ENCODE measurements around the gene MSRB1.
"Not testable (repeated sequence)": the region's sequence is repeated elsewhere in the genome, so short reads cannot be mapped to it uniquely, and the experiment has no call there.

The MSRB1 gene

DNA sequence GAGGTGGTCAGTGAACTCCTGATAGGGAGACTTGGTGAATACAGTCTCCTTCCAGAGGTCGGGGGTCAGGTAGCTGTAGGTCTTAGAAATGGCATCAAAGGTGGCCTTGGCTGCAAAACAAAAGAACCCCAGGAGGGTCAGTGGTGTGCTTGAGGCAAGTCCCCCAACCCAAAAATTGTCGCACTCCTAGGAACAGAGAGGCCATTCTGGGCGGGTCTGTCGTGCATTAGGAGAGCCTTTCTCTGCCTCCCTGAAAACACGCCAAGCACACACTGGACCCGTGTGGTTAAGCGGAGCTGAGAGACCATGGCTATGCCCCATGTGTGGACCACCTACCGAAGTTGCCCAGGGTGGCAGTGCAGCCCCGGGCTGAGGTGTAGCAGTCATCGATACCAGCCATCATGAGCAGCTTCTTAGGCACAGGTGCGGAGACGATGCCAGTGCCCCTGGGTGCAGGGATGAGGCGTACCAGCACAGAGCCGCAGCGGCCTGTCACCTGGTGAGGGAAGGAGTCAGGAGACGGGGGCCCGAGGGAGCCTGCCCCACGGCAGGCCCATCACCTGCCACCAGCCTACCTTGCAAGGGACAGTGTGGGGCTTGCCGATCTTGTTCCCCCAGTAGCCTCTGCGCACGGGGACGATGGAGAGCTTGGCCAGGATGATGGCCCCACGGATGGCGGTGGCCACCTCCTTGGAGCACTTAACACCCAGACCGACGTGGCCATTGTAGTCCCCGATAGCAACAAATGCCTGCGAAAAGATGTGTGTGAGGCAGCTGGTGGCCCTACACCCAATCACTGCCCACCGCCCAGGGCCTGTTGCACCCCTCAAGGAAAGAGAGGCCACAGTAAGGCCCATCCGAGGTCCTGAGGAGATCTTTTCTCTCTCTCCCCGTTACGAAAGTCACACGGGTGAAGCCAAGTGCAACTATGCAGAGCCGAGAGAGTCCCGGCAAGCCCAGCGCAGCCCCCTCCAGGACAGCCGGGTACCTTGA lies 19.5 kb upstream of the MSRB1 start:
- not testable (repeated sequence) for DNase-seq (ENCODE audit: low read depth in 2 of 3, low spot score in 2 of 3)

- no peak for DNase-seq (ENCODE audit: low read depth in 2 of 3, low spot score in 2 of 3)
Measured at GRCh38 chr16:1961651-1962067, 18.7 kb upstream of the MSRB1 start.

DNA sequence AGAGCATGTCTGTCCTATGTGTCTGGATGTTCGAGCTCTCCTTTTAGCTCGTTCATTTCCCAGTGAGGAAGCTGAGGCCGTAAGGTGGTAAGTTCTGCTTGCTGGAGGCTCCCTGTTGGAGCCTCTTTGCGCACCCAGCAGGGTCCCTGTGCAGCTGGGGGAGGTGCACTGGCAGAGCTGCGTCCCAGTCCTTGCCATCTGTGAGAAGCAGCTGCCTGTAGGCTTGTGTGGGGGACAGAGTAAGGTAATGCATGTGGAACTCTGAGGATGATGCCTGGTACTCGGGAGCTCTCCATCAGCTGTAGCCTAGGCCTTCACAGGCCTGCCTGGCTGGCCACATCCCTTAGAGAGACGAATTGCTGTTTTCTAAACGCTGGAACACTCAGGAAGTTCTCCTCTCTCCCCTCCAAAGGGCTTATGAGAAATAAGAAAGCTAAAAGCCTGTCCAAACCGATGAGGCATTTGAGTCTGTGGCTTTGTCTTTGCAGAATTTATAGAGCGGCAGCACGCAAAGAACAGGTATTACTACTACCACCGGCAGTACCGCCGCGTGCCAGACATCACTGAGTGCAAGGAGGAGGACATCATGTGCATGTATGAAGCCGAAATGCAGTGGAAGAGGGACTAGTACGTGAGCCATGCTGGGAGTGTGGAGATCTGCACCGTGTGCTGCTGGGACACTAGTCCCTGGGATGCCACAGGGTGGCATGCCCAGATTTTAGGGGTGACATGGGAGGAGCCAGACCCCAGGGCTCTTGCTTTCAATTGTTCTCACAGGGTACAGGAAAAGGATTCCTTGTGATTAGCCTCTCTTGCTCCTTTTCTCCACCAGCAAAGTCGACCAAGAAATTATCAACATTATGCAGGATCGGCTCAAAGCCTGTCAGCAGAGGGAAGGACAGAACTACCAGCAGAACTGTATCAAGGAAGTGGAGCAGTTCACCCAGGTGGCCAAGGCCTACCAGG lies 17.9 kb upstream of the MSRB1 start:
- DNase-seq (ENCODE audit: low read depth in 2 of 3, low spot score in 2 of 3) = no peak

- peak; percentile 76 to 81 (median 81) for DNase-seq (ENCODE audit: low read depth in 2 of 3, low spot score in 2 of 3)
Measured at GRCh38 chr16:1959269-1960039, 16.5 kb upstream of the MSRB1 start, which contains the start of gene NDUFB10. Gene NDUFB10, plus strand, starts transcription at chr16:1959538. Its CDS starts 87 bp downstream, at chr16:1959625.

GRCh38 chr16:1958715-1959268 lies 15.8 kb upstream of the MSRB1 start:
- no peak for DNase-seq (ENCODE audit: low read depth in 2 of 3, low spot score in 2 of 3)

DNA sequence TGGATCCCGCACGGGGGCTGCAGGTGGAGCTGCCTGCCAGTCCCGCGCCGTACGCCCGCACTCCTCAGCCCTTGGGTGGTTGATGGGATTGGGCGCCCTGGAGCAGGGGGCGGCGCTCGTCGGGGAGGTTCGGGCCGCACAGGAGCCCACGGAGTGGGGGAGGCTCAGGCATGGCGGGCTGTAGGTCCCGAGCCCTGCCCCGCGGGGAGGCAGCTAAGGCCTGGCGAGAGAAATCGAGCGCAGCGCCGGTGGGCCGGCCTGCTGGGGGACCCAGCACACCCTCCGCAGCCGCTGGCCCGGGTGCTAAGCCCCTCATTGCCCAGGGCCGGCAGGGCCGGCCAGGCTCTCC lies 15.1 kb upstream of the MSRB1 start:
- DNase-seq (ENCODE audit: low read depth in 2 of 3, low spot score in 2 of 3) = not testable (repeated sequence)

DNA sequence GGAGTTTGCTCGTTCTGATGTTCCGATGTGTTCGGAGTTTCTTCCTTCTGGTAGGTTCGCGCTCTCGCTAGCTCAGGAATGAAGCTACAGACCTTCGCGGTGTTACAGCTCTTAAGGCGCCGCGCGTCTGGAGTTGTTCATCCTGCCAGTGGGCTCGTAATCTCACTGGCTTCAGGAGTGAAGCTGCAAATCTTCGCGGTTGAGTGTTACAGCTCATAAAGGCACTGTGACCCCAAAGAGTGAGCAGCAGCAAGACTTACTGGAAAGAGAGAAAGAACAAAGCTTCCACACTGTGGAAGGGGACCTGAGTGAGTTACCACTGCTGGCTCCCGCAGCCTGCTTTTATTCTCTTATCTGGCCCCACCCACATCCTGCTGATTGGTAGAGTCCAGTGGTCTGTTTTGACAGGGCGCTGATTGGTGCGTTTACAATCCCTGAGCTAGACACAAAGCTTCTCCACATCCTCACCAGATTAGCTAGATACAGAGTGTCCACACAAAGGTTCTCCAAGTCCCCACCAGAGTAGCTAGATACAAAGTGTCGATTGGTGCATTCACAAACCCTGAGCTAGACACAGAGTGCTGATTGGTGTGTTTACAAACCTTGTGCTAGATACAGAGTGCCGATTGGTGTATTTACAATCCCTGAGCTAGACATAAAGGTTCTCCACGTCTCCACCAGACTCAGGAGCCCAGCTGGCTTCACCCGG lies 14.6 kb upstream of the MSRB1 start:
- DNase-seq (ENCODE audit: low read depth in 2 of 3, low spot score in 2 of 3) = not testable (repeated sequence)

DNA sequence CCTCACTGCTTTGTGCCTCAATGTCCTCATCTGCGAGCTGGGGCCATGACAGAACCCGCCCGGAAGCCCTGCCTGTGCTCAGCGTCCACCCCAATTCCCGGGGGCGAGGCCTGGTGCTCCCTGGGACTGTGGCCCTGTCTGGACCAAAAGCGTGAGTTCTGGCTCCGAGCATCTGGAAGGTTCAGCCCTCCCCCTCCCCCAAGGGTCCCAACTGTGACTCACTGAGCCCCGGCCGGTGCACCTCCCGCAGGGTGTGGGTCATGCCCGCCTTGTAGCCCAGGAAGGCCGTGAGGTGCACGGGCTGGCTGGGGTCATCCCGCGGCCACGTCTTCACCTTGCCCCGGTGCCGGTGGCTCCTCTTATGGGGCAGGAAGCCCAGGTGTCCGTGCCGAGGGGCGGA lies 10.7 kb upstream of the MSRB1 start:
- DNase-seq (ENCODE audit: low read depth in 2 of 3, low spot score in 2 of 3) = no peak

DNA sequence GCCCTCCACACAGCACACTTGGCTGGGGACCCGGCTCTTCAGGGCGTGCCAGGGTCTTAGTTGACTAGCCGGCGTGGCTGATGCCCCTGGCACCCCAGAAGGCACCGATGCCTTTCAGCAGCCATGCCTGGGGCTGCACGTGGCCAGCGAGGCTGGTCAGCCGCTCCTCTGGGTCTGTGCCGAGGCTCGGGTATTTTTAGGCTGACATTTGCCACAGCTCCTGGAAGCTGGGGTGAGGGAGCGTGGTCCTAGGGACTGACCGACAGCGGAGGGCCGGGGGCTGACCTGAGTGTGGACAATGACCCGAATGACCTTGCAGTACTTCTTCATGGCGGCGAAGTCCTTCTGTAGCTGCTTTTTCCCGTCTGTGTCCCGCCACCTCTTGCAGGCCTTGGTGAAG lies 7.6 kb upstream of the MSRB1 start:
- no peak for DNase-seq (ENCODE audit: low read depth in 2 of 3, low spot score in 2 of 3)

GRCh38 chr16:1950047-1950446 lies 7.0 kb upstream of the MSRB1 start:
- no peak for DNase-seq (ENCODE audit: low read depth in 2 of 3, low spot score in 2 of 3)

GRCh38 chr16:1949507-1949906 lies 6.5 kb upstream of the MSRB1 start:
- DNase-seq (ENCODE audit: low read depth in 2 of 3, low spot score in 2 of 3) = no peak

DNA sequence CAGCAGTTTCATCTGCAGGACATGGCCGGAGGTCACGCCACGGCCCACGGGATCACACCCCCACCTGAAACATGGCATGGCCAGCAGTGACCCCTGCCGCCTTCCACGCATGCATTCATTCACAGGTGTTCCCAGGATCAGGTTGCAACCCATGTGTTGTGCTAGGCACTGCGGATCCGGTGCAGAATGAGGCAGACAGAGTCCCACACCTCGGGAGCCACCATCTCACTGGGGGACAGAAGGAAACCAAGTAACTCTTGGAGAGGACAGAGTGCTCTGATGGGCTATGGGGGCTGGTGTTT lies 4.3 kb upstream of the MSRB1 start:
- DNase-seq (ENCODE audit: low read depth in 2 of 3, low spot score in 2 of 3) = no peak

DNA sequence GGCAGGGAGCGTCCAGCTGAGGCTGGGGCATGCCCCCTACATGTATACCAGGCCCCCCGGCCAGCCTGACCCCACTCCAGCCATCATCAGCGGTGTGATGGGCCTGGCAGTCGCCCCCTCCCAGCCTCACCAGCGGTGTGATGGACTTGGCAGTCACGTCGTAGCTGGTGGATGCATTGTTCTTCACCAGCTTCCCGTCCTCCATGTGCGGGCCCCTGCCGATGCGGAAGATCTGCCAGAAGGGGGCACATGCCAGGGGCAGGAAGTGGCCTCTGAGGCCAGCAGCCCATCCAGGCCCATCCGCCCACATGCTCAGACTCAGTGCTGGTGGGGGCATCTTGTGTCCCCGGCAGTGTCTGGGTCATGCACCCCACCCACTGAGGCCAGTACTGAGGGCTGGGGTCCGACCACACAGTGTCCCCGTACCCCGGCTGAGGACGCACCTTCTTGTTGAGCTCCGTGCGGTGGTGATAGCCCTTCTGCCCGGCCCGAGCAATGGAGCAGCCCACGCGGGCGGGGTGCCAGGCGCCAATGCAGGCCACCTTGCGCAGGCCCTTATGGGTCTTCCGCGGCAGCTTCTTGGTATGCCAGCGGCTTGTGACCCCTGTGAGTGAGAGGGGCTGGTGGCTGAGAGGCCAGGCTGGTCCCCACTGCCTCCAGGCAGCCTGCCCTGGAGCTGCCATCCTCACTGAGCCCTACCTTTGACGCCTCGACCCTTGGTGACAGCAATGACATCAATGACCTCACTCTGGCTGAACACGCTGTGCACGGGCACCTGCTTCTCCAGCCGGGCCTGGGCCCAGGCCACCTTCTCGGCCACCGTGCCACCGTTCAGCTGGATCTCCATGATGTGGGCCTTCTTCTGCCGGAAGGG lies 3.7 kb upstream of the MSRB1 start:
- no peak for DNase-seq (ENCODE audit: low read depth in 2 of 3, low spot score in 2 of 3)

GRCh38 chr16:1945559-1946391 lies 2.8 kb upstream of the MSRB1 start:
- DNase-seq (ENCODE audit: low read depth in 2 of 3, low spot score in 2 of 3) = no peak

- no peak for DNase-seq (ENCODE audit: low read depth in 2 of 3, low spot score in 2 of 3)
Measured at GRCh38 chr16:1944612-1945199, 1.7 kb upstream of the MSRB1 start.

GRCh38 chr16:1942047-1942809 lies 771 bp downstream of the MSRB1 start:
- no peak for DNase-seq (ENCODE audit: low read depth in 2 of 3, low spot score in 2 of 3)
